ENCODE measurements around the gene GJD3. TPM values are rescaled to one million over a fixed set of nuclear protein-coding genes. Genes with fewer than 3 reads are reported as not detected.

Gene GJD3
- total and polyA plus RNA-seq, 12 donors = 0.65 to 6.2 (median 1.6) TPM

DNA sequence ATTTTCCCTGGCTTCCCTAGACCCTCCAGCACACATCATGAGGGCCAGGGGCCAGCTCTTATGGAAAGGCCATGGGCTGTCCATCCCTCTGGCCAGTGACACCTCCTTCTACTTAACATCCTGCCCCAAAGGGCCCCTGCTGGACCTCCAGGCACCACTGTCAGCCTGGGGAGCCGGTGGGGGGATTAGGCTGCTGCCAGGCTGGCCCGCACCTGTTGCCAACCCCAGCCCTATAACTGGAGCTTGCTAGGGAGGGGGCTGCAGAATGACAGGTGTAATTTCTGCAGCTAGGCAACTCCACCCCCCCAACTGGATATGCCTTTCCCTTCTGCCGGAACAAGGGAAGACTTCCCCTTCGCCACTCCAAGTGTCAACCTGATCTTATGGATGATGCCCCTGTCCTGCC, 43.0 kb downstream of the GJD3 start:
- WGBS, 2 donors = 20 to 27% methylated on average over 4 of the region's 4 CpGs

DNA sequence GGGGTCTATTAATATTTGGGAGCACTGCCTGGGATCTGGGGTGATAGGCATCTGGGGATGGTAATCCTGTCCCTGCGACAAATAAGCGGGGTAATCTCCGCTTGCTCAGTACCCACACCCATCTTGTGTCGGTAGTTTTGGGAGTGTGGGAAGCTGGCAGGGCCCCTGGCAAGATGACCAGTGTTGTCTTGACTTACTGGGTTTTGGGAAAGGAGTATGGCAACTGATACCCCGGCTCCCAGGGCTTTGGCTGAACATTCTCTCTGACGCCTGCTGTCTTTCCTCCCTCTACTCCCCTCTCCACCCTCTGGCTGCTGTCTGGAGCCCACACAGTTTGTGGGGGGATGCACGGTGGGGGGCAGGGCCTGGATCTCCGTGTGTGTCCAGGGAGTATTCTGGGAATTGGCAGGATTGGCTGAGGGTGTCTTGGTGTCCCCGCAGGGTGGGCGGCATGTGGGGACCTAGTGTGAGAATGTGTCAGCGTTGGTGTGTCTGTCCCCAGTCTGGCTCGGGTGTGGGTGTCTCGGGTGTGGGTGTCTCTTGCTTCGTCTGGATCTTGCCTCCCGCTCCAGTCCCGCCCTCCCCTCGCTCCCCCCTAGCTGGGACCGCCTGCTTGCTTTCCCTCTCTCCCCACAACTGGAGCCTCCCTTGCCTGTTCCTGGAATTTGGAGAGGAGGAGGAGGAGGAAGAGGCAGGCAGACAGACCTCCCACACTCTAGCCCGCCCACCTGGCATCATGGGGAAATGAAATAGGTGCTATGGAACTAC, 43.6 kb downstream of the GJD3 start:
- Histone ChIP-seq H3K36me3 (no peaks in the 10 kb centered on the region), H3K4me1 (peaks cover 62 to 96% (median 91%) of the 10 kb centered on the region in 9 donors), H3K27me3 (no peaks in the 10 kb centered on the region), H3K27ac (peak overlapping the region; percentile 94 to 98 (median 96)), H3K9me3 (no peaks in the 10 kb centered on the region), H3K4me3 (peak overlapping the region in 8 of 10 donors; percentile 34 to 99 (median 89))
- intact Hi-C loops (cut with DNase I) = loop anchor here in 1 of 10 donors (2.0 kb wide), 1 partner anchor 22 kb away; no protein-coding TSS in a partner anchor
- 16 to 18% methylated on average over 19 of the region's 19 CpGs for whole genome bisulfite sequencing, 2 donors
- TF ChIP-seq, protein P1, sequence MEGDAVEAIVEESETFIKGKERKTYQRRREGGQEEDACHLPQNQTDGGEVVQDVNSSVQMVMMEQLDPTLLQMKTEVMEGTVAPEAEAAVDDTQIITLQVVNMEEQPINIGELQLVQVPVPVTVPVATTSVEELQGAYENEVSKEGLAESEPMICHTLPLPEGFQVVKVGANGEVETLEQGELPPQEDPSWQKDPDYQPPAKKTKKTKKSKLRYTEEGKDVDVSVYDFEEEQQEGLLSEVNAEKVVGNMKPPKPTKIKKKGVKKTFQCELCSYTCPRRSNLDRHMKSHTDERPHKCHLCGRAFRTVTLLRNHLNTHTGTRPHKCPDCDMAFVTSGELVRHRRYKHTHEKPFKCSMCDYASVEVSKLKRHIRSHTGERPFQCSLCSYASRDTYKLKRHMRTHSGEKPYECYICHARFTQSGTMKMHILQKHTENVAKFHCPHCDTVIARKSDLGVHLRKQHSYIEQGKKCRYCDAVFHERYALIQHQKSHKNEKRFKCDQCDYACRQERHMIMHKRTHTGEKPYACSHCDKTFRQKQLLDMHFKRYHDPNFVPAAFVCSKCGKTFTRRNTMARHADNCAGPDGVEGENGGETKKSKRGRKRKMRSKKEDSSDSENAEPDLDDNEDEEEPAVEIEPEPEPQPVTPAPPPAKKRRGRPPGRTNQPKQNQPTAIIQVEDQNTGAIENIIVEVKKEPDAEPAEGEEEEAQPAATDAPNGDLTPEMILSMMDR (IDR thresholded peaks at IDR 0.05) = no peak
- DNase-seq = peak; percentile 69 to 85
- peak in 7 of 8 donors; percentile 2 to 26 (median 7) for ATAC-seq

More for the DNA sequence above, 43.0 kb downstream of the GJD3 start:
- no peak for DNase-seq
- Histone ChIP-seq H3K27me3 (no peaks in the 10 kb centered on the region), H3K4me3 (peak overlapping the region in 9 of 10 donors; percentile 34 to 99 (median 89)), H3K9me3 (no peaks in the 10 kb centered on the region), H3K27ac (peak overlapping the region; percentile 94 to 98 (median 96)), H3K4me1 (peaks cover 62 to 96% (median 91%) of the 10 kb centered on the region in 9 donors), H3K36me3 (no peaks in the 10 kb centered on the region)
- no peak for ATAC-seq
- intact Hi-C loops (cut with DNase I) = loop anchor here in 1 of 10 donors (2.0 kb wide), 1 partner anchor 21 kb away; no protein-coding TSS in a partner anchor
- TF ChIP-seq, protein P1 (IDR thresholded peaks at IDR 0.05) = no peak

DNA sequence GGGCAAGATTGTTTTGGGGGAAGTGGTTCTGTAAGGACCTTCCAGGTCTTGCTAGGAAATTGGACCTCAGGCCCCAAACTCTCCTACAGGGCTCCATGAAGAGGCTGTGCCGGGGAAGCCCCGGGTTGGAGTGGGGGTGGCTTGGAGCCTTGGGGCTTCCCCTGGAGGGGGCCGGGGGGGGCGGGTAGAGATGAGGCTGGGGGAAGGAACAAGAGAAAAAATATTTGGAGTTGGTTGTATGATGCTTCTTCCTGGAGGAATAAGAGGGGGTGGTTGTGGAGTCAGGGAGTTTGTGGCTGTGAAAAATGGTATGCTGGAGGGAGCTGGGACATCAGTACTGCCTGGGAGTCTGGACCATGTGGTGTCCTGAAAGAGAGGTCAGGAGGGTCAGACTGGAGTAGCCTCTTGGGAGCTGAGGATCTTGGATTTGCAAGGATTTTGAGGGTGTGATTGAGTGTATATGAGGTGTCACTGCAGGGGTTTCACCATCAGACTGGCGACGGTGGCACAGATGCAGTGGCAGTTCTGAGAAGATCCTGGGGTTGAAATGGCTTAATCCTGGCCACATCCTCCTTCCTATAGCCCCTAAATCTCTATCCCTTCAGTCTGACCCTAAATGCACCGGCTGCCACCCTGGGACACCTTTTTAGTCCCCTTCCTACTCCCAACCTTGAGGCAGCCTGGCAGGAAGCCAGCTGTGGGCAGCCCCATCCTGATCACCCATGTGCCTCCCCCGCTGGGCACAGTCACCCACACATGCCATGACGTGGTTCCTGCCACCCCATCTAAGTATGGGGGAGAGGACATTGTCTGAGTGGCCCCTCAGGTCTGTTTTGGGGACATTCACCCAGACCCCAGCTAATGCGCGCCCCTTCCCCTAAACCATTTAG, 44.6 kb downstream of the GJD3 start:
- intact Hi-C loops (cut with DNase I) = loop anchor here in 3 of 10 donors (2.0 kb wide), 3 partner anchors 21 to 27 kb away; no protein-coding TSS in a partner anchor
- WGBS, 2 donors = 50 to 51% methylated on average over 11 of the region's 11 CpGs
- H3K36me3 ChIP-seq = no peaks in the 10 kb centered on the region
- H3K9me3 ChIP-seq = no peaks in the 10 kb centered on the region
- H3K27me3 ChIP-seq = no peaks in the 10 kb centered on the region
- peaks cover 60 to 96% (median 89%) of the 10 kb centered on the region in 9 donors for H3K4me1 ChIP-seq
- TF ChIP-seq, protein P1 (IDR thresholded peaks at IDR 0.05) = no peak
- peak overlapping the region in 9 of 10 donors; percentile 94 to 98 (median 97) for H3K27ac ChIP-seq
- no peak for ATAC-seq
- peak in 1 of 2 donors; percentile 54 for DNase-seq
- peak overlapping the region in 8 of 10 donors; percentile 84 to 100 (median 98) for H3K4me3 ChIP-seq
